Measurements from ENCODE around the gene DUOX2. TPM values are rescaled to one million over a fixed set of nuclear protein-coding genes. Genes with fewer than 3 reads are reported as not detected.

The DUOX2 gene
- total and polyA plus RNA-seq, 2 donors from 2014 or later: 0.26 to 0.28 TPM

- TF ChIP-seq CTCF (IDR thresholded peaks at IDR 0.05; ENCODE audit: borderline replicate concordance, extremely low read depth, insufficient read depth): no peak
- intact Hi-C loops (cut with DNase I): no loop called here
Measured at GRCh38 chr15:45101749-45102148, 12.2 kb downstream of the DUOX2 start.

DNA sequence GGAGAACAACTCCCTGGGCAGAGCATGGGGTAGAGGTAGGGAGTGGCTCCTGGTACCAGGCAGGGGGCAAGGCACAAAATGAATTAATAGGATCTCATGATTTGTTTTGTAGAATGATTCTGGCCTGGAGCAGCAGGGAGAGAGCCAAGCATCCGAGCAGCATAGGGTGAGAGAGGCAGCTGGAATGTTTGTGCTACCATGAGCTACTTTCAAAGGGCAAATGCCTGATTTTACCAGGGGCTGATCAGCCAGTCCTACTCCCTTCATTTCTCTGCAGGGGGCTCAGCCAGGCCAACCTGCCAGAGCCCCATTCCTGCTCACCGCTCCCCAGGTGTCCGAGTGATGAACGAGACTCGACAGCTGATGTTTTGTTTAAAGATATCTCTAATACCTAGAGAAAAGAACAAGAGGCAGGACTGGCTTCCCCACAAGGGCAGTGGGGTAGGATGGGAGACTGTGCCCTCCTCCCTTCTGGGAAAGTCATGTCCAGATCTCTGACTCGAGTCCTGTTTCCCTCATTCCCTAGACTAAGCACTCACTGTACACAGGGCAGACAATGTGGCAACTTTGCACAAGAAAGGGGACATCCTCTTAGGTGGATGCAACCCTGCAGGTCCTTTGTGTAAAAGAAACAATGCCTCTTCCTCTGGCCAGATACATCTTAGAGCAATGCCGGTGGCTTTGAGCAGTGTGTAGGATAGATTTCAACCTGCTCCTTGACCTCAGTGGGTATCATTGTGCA, 12.9 kb downstream of the DUOX2 start:
- no peak for DNase-seq
- Histone ChIP-seq H3K4me1 (ENCODE audit: control insufficient read depth in 2 of 3, insufficient read depth in 2 of 3, low read depth in 1 of 3, low read length in 3 of 3) (no peaks in the 10 kb centered on the region), H3K9ac (ENCODE audit: low read length in 3 of 3) (no peak overlapping the region), H3K36me3 (ENCODE audit: control insufficient read depth in 2 of 3, insufficient read depth in 3 of 3, low read length in 3 of 3) (no peaks in the 10 kb centered on the region), H3K9me3 (ENCODE audit: control insufficient read depth in 2 of 3, insufficient read depth in 1 of 3, low read length in 3 of 3) (no peaks in the 10 kb centered on the region), H3K4me3 (ENCODE audit: low read length in 3 of 3) (no peak overlapping the region), H3K27me3 (ENCODE audit: control insufficient read depth, insufficient read depth, low read length) (no peaks in the 10 kb centered on the region), H3K27ac (ENCODE audit: low read depth in 2 of 2, low read length in 2 of 2) (no peak overlapping the region)
- TF ChIP-seq CTCF (IDR thresholded peaks at IDR 0.05; ENCODE audit: borderline replicate concordance, extremely low read depth, insufficient read depth): no peak
- intact Hi-C loops (cut with DNase I): no loop called here
- no peak for FAIRE-seq

More at GRCh38 chr15:45101749-45102148, 12.2 kb downstream of the DUOX2 start:
- Histone ChIP-seq H3K4me3 (ENCODE audit: low read length in 3 of 3) (no peak overlapping the region), H3K9me3 (ENCODE audit: control insufficient read depth in 2 of 3, insufficient read depth in 1 of 3, low read length in 3 of 3) (no peaks in the 10 kb centered on the region), H3K9ac (ENCODE audit: low read length in 3 of 3) (no peak overlapping the region), H3K27ac (ENCODE audit: low read depth in 2 of 2, low read length in 2 of 2) (no peak overlapping the region), H3K27me3 (ENCODE audit: control insufficient read depth, insufficient read depth, low read length) (no peaks in the 10 kb centered on the region), H3K4me1 (ENCODE audit: control insufficient read depth in 2 of 3, insufficient read depth in 2 of 3, low read depth in 1 of 3, low read length in 3 of 3) (no peaks in the 10 kb centered on the region), H3K36me3 (ENCODE audit: control insufficient read depth in 2 of 3, insufficient read depth in 3 of 3, low read length in 3 of 3) (no peaks in the 10 kb centered on the region)
- no peak for FAIRE-seq
- DNase-seq: no peak

- intact Hi-C loops (cut with DNase I): no loop called here
- no peaks in the 10 kb centered on the region for H3K36me3 ChIP-seq (ENCODE audit: control insufficient read depth in 2 of 3, insufficient read depth in 3 of 3, low read length in 3 of 3)
- peak in 1 of 5 donors; percentile 13 for DNase-seq
- no peak overlapping the region for H3K27ac ChIP-seq (ENCODE audit: low read depth in 2 of 2, low read length in 2 of 2)
- H3K27me3 ChIP-seq (ENCODE audit: control insufficient read depth, insufficient read depth, low read length): no peaks in the 10 kb centered on the region
- FAIRE-seq: no peak
- no peaks in the 10 kb centered on the region for H3K4me1 ChIP-seq (ENCODE audit: control insufficient read depth in 2 of 3, insufficient read depth in 2 of 3, low read depth in 1 of 3, low read length in 3 of 3)
- no peak overlapping the region for H3K9ac ChIP-seq (ENCODE audit: low read length in 3 of 3)
- no peak for TF ChIP-seq CTCF (IDR thresholded peaks at IDR 0.05; ENCODE audit: borderline replicate concordance, extremely low read depth, insufficient read depth)
- no peak overlapping the region for H3K4me3 ChIP-seq (ENCODE audit: low read length in 3 of 3)
- H3K9me3 ChIP-seq (ENCODE audit: control insufficient read depth in 2 of 3, insufficient read depth in 1 of 3, low read length in 3 of 3): no peaks in the 10 kb centered on the region
Measured at GRCh38 chr15:45099549-45100165, 14.3 kb downstream of the DUOX2 start.

Measured in kidney (tissue), 14 donors.